GM18873 (cell line): ENCODE results near the gene FSTL4.
"Not testable (repeated sequence)": the region's sequence is repeated elsewhere in the genome, so short reads cannot be mapped to it uniquely, and the experiment has no call there.

ENCODE experiments used
- ATAC-seq: cut with Tn5 transposase; IDR thresholded peaks from one replicate; pipeline ENCODE4 v1.9.1; 2021; ENCODE audit warnings: mild to moderate bottlenecking, moderate library complexity, moderate number of reproducible peaks; ENCODE audit not compliant: unreplicated experiment, low FRiP score

The FSTL4 gene

GRCh38 chr5:133220851-133221674 lies 391.3 kb downstream of the FSTL4 start:
- ATAC-seq, result no peak

- ATAC-seq, result no peak
These were observed 393.0 kb downstream of the FSTL4 start for GRCh38 chr5:133219296-133219695.

- ATAC-seq, result not testable (repeated sequence)
These were observed 396.2 kb downstream of the FSTL4 start for GRCh38 chr5:133216138-133216537.

GRCh38 chr5:133214153-133214820 lies 398.1 kb downstream of the FSTL4 start:
- no peak for ATAC-seq

- no peak for ATAC-seq
These were observed 406.7 kb downstream of the FSTL4 start for GRCh38 chr5:133205649-133206048.

GRCh38 chr5:133205204-133205603 lies 407.1 kb downstream of the FSTL4 start:
- ATAC-seq, result no peak

GRCh38 chr5:133203317-133204305 lies 408.7 kb downstream of the FSTL4 start:
- ATAC-seq, result no peak

GRCh38 chr5:133202066-133202665 lies 410.2 kb downstream of the FSTL4 start:
- ATAC-seq, result no peak

GRCh38 chr5:133201310-133201709 lies 411.0 kb downstream of the FSTL4 start:
- ATAC-seq, result no peak

GRCh38 chr5:133200256-133200655 lies 412.1 kb downstream of the FSTL4 start:
- no peak for ATAC-seq

GRCh38 chr5:133199417-133200178 lies 412.7 kb downstream of the FSTL4 start:
- ATAC-seq, result no peak

- no peak for ATAC-seq
These were observed 413.8 kb downstream of the FSTL4 start for GRCh38 chr5:133198511-133198910.

GRCh38 chr5:133196441-133197085 lies 415.8 kb downstream of the FSTL4 start:
- ATAC-seq, result no peak

- ATAC-seq, result no peak
These were observed 417.1 kb downstream of the FSTL4 start for GRCh38 chr5:133195250-133195649.

GRCh38 chr5:133193794-133194193 lies 418.5 kb downstream of the FSTL4 start:
- no peak for ATAC-seq

GRCh38 chr5:133192716-133193115 lies 419.6 kb downstream of the FSTL4 start:
- no peak for ATAC-seq

GRCh38 chr5:133189881-133190280 lies 422.5 kb downstream of the FSTL4 start:
- ATAC-seq, result no peak

- ATAC-seq, result no peak
These were observed 432.9 kb downstream of the FSTL4 start for GRCh38 chr5:133179405-133179804.

GRCh38 chr5:133170756-133171387 lies 441.5 kb downstream of the FSTL4 start:
- not testable (repeated sequence) for ATAC-seq
